NK-92 (cell line): ENCODE data around the gene ECEL1.
"Not testable (repeated sequence)": the region's sequence is repeated elsewhere in the genome, so short reads cannot be mapped to it uniquely, and the experiment has no call there.

ENCODE experiments used
- DNase-seq: peaks from one replicate; lab custom pipeline; 2025; ENCODE audit not compliant: unreplicated experiment; lab: John Stamatoyannopoulos, UW

Gene ECEL1

GRCh38 chr2:232444409-232445148 is 43.1 kb downstream of the ECEL1 start:
- DNase-seq: no peak

GRCh38 chr2:232443669-232444408 is 43.8 kb downstream of the ECEL1 start:
- not testable (repeated sequence) for DNase-seq

DNA sequence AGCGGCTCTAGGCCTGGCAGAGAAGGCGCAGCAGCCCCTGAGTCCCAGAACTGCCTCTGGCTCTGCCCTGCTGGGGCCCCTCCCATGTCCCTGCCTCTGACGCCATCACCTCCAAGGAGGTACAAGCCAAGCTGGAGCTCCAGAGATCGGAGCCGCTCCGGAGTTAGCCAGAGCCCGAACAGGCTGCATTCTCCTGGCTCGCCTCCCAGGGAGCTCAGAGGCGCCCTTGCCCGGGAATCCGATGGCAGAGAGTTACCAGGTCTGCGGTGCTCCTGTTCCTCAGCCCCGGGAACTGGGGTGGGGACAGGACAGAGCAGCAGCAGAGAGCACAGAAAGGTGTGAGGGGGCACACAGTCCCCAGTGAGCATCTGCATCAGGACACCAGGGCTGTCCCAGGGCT is 44.6 kb downstream of the ECEL1 start:
- DNase-seq: not testable (repeated sequence)

- not testable (repeated sequence) for DNase-seq
Measured at GRCh38 chr2:232442431-232442830, 45.2 kb downstream of the ECEL1 start.

DNA sequence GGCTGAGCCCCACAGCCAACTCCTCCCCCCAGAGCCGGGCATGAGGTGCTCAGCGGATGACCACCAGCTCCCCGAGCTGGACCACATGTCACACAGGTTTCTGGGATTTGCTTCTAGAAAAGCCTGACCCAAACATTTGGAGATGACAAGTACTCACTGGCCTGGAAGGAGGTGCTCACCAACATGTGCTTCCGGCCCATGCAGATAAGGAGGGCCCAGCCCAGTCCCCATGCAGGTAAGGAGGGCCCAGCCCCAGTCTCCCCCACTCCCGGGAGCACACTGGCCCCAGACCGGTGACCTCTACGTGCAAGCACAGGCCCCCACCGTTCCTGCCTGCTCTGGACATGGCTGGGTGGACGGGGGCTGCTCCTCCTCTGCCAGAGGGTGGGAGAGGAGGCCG is 45.7 kb downstream of the ECEL1 start:
- DNase-seq: not testable (repeated sequence)

- DNase-seq: no peak
Measured at GRCh38 chr2:232441147-232441651, 46.4 kb downstream of the ECEL1 start.

GRCh38 chr2:232440220-232441018 is 47.2 kb downstream of the ECEL1 start:
- DNase-seq: peak; percentile 14

GRCh38 chr2:232439758-232440135 is 47.9 kb downstream of the ECEL1 start:
- DNase-seq: no peak

GRCh38 chr2:232438951-232439757 is 48.5 kb downstream of the ECEL1 start:
- no peak for DNase-seq

- no peak for DNase-seq
Measured at GRCh38 chr2:232438091-232438490, 49.5 kb downstream of the ECEL1 start.

- no peak for DNase-seq
Measured at GRCh38 chr2:232437195-232437571, 50.5 kb downstream of the ECEL1 start.

GRCh38 chr2:232436381-232437194 is 51.0 kb downstream of the ECEL1 start:
- DNase-seq: no peak

DNA sequence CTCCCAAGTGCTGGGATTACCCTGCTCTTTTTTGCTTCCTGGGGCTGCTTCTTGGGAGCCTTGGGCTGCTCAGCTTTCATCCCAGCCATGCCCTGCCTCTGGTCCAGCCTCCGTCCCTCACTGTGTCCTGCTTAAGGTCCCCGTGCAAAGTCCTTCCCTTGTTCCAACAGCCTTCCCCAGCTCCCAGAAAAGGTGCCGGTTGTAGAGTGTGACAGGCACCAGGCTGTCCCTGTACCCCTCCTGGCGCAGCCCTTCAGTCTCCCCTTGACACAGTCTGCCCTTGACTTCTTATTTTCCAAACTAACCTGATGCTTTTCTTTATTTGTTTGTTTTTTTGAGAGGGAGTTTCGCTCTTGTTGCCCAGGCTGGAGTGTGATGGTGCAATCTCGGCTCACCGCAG is 51.8 kb downstream of the ECEL1 start:
- no peak for DNase-seq

GRCh38 chr2:232435375-232435648 is 52.3 kb downstream of the ECEL1 start:
- DNase-seq: no peak

GRCh38 chr2:232434563-232435374 is 52.9 kb downstream of the ECEL1 start:
- no peak for DNase-seq

- no peak for DNase-seq
Measured at GRCh38 chr2:232434091-232434490, 53.5 kb downstream of the ECEL1 start.

DNA sequence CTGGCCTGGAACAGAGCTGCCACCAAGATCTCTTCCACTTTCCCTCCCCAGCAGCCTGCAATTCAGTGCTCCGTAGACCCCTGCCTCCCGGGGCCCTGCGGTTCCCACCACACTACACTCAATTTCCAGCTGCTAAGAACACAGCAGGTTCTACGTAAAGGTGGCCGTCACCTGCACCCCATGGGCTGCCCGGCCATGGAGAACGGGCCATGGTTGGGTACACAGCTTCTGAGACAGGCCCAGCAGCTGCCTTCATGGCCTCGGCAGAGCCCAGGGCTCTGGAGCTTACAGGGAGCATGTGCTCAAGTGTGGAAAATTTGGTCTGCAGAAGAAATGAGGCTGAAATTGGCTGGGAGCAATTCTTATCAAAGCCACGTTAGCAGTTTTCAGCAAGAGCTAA is 54.0 kb downstream of the ECEL1 start:
- DNase-seq: not testable (repeated sequence)

DNA sequence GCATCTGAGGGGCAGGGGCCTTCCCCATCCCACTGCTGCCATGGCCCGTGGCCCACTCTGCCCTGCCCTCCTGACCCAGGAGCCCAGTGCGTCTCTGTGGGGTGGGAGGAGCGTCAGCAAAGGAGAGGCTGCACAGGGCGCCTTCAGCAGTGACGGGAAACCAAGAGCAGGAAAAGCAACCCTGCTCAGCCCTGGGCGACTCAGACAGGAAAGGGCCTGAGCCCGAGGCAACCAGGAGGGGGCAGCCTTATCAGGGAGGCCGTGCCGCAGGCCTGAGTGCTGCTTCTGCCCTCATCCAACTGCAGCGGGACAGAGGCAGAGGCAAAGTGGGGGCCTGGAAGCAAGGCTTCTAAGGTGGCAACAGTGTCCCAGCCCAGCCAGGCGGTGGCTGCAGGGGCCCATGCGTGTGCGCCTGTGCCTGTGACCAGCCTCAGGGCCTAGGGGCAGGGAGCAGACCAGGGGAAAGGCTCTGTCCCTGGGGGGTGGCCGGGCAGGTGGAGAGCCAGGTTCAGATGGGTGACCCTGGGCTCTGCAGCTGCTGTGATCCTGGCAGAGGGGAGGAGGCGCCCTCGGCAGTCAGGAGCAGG is 54.9 kb downstream of the ECEL1 start:
- no peak for DNase-seq
